Fibroblast of skin of scalp (primary cell): ENCODE measurements around the gene LBH.

ENCODE experiments used
- DNase-seq: peaks from one replicate; pipeline ENCODE4 v3.0.0-alpha.2; 2013

LBH gene

GRCh38 chr2:30217644-30218337, 13.5 kb upstream of the LBH start:
- DNase-seq = no peak

- DNase-seq = no peak
These were observed 13.0 kb upstream of the LBH start for GRCh38 chr2:30218338-30218713.

GRCh38 chr2:30218814-30219213, 12.5 kb upstream of the LBH start:
- DNase-seq = no peak

GRCh38 chr2:30219886-30220875, 11.2 kb upstream of the LBH start:
- no peak for DNase-seq

- DNase-seq = no peak
These were observed 9.8 kb upstream of the LBH start for GRCh38 chr2:30221531-30221930.

GRCh38 chr2:30222031-30222430, 9.3 kb upstream of the LBH start:
- no peak for DNase-seq

- no peak for DNase-seq
These were observed 8.5 kb upstream of the LBH start for GRCh38 chr2:30222636-30223360.

GRCh38 chr2:30223413-30223874, 7.9 kb upstream of the LBH start:
- no peak for DNase-seq

- no peak for DNase-seq
These were observed 7.2 kb upstream of the LBH start for GRCh38 chr2:30224151-30224550.

GRCh38 chr2:30225131-30225762, 6.1 kb upstream of the LBH start:
- DNase-seq = peak; percentile 87

- peak; percentile 90 for DNase-seq
These were observed 4.9 kb upstream of the LBH start for GRCh38 chr2:30226144-30227032.

GRCh38 chr2:30229596-30229995, 1.7 kb upstream of the LBH start:
- no peak for DNase-seq

- peak; percentile 74 for DNase-seq
These were observed 680 bp upstream of the LBH start for GRCh38 chr2:30230497-30231211.

- DNase-seq = peak; percentile 46
These were observed 864 bp downstream of the LBH start for GRCh38 chr2:30231996-30232800.

GRCh38 chr2:30232801-30233130, 1.4 kb downstream of the LBH start:
- DNase-seq = no peak

GRCh38 chr2:30233271-30234009, 2.1 kb downstream of the LBH start:
- DNase-seq = no peak

GRCh38 chr2:30234180-30234971, 3.0 kb downstream of the LBH start:
- DNase-seq = peak; percentile 89

- DNase-seq = no peak
These were observed 3.8 kb downstream of the LBH start for GRCh38 chr2:30235008-30235655.
